Mucosa of rectum (tissue), 2 donors: ENCODE results near the gene PER1.
A peak's percentile ranks its signal among the peaks of the same experiment; 100 is the strongest.

ENCODE experiments used
- H3K27ac ChIP-seq, 2 donors: one replicate each; pipeline ENCODE4 v1.7.0; 2013; ENCODE audit warnings: inconsistent platforms in 2 of 2, low read depth in 2 of 2, low read length in 2 of 2
- H3K27me3 ChIP-seq, 2 donors: one replicate each; pipeline ENCODE4 v1.7.0; 2013; ENCODE audit warnings: low read length in 2 of 2; ENCODE audit not compliant: control insufficient read depth in 2 of 2, insufficient read depth in 2 of 2
- H3K36me3 ChIP-seq, 2 donors: one replicate each; pipeline ENCODE4 v1.7.0; 2013; ENCODE audit warnings: low read length in 2 of 2; ENCODE audit not compliant: control insufficient read depth in 2 of 2, insufficient read depth in 2 of 2
- H3K4me1 ChIP-seq, 2 donors: one replicate each; pipeline ENCODE4 v1.7.0; 2013; ENCODE audit warnings: low read length in 2 of 2, mild to moderate bottlenecking in 1 of 2; ENCODE audit not compliant: control insufficient read depth in 2 of 2, insufficient read depth in 2 of 2
- H3K4me3 ChIP-seq, 2 donors: one replicate each; pipeline ENCODE4 v1.7.0; 2013; ENCODE audit warnings: low read length in 2 of 2
- H3K9ac ChIP-seq, 2 donors: one replicate each; pipeline ENCODE4 v1.7.0; 2013; ENCODE audit warnings: low read length in 2 of 2, low read depth in 1 of 2, mild to moderate bottlenecking in 1 of 2
- H3K9me3 ChIP-seq, 2 donors: one replicate each; pipeline ENCODE4 v1.7.0; 2013; ENCODE audit warnings: low read length in 2 of 2; ENCODE audit not compliant: control insufficient read depth in 2 of 2
- donor health status: healthy.
- donor health status: Normal muscosa, but diverticular disease.

The PER1 gene

DNA sequence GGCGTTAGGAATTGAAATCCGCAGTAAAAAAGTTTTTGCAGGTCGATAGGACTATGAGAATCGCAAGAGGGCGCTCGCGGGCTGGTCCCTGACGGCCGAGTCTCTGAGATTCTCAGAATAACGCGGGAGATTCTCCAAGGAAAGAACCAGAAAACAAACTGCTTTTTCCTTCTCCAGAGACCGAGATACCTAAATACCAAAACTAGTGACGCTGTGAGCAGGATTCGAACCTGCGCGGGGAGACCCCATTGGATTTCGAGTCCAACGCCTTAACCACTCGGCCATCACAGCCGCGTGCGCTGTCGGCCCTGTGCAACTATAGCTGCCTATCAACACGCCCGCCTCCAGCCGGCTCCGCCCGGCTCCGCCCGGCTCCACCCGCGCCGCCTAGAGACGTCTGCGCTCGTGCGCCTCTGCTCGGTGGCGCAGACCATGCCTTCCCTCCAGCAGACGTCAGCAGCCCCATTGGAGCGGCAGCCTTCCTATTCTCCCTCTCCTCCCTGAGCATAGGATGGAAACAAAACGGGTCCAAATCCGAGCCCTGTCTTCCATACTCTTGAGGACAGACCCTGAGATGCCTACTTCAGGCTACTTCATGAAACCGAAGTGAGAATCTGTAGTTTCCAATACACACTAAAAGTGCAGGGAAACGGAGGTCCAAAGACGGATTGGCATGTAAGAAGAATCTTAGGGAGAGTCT lies 13.4 kb downstream of the PER1 start:
- H3K27me3 ChIP-seq = no peaks in the 10 kb centered on the region
- H3K4me3 ChIP-seq = peak overlapping the region; percentile 56 to 81

DNA sequence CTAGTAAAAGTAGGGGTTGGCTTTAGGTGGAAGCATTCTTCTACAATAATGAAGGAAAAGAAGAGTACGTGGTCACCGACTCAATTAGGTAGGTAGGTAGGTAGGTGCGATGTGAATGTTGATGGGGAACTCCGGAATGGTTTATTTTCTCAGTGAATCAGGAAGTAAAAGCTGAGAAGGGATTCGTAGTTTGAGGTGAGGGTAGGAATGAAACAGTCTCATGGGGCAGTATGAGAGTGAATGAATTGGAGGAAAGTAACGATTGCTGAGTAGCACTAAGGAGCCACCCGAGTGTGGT lies 13.9 kb downstream of the PER1 start:
- H3K4me3 ChIP-seq = peak overlapping the region; percentile 56 to 81
- H3K4me1 ChIP-seq = peaks cover 9 to 17% of the 10 kb centered on the region in 2 donors
- peaks cover 29 to 32% of the 10 kb centered on the region in 2 donors for H3K36me3 ChIP-seq
- peak overlapping the region; percentile 32 to 72 for H3K9ac ChIP-seq
- no peaks in the 10 kb centered on the region for H3K27me3 ChIP-seq
- H3K27ac ChIP-seq = peak overlapping the region; percentile 93 to 96
- H3K9me3 ChIP-seq = no peaks in the 10 kb centered on the region

More for the DNA sequence above, 13.4 kb downstream of the PER1 start:
- Histone ChIP-seq H3K36me3 (peaks cover 34 to 37% of the 10 kb centered on the region in 2 donors), H3K4me1 (peaks cover 9 to 17% of the 10 kb centered on the region in 2 donors), H3K9ac (peak overlapping the region; percentile 72 to 85), H3K9me3 (no peaks in the 10 kb centered on the region), H3K27ac (peak overlapping the region; percentile 93 to 96)

DNA sequence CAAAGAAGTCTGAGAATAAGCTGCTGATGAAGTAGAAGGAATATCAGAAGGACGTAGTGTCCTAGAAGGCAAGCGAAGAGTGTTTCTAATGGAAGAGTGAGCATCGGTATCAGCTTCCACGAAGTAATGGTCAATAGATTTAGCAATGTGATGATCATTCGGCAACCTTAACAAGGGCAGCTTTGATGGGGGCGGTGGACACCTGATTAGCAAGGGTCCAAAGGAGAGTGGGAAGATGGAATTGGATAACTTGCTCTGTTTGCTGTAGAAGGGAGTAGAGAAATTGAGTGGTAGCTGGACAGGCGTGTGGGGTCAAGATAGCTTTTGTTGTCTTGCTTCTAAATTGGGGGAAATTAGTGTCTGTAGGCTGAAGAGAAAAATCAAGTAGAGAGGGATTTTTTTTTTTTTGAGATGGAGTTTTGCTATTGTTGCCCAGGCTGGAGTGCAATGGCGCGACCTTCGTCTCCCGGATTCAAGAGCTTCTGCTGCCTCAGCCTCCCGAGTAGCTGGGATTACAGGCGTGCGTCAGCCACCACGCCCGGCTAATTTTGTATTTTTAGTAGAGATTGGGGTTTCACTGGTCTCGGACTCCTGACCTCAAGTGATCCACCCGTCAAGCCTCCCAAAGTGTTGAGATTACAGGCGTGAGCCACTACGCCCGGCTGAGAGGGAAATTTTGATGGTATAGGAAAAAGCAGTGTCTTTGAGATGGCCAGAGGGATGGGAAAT lies 14.4 kb downstream of the PER1 start:
- H3K4me3 ChIP-seq = peak overlapping the region in 1 of 2 donors; percentile 81
- peaks cover 9 to 17% of the 10 kb centered on the region in 2 donors for H3K4me1 ChIP-seq
- peak overlapping the region; percentile 32 to 72 for H3K9ac ChIP-seq
- peaks cover 27% of the 10 kb centered on the region in 2 donors for H3K36me3 ChIP-seq
- peak overlapping the region in 1 of 2 donors; percentile 93 for H3K27ac ChIP-seq
- no peaks in the 10 kb centered on the region for H3K27me3 ChIP-seq
- H3K9me3 ChIP-seq = no peaks in the 10 kb centered on the region

DNA sequence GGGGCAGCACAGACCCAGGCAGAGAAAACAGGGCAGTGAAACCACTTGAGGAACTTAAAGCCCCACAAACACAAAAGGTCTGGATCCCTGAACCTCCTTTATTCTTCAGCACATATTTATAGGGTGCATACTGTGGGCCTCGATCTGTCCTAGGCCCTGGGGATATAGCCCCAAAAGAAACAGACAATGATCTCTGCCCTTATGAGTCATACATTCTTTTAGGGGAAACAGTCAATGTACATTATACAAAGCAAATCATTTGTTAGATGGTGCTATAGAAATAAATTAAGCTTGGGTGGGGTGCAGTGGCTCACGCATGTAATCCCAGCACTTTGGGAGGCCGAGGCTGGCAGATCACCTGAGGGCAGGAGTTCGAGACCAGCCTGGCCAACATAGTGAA lies 18.3 kb downstream of the PER1 start:
- Histone ChIP-seq H3K9ac (no peak overlapping the region), H3K4me3 (no peak overlapping the region), H3K27me3 (peaks cover 3 to 5% of the 10 kb centered on the region in 2 donors), H3K9me3 (no peaks in the 10 kb centered on the region), H3K4me1 (peaks cover 7 to 12% of the 10 kb centered on the region in 2 donors), H3K36me3 (no peaks in the 10 kb centered on the region), H3K27ac (no peak overlapping the region)

DNA sequence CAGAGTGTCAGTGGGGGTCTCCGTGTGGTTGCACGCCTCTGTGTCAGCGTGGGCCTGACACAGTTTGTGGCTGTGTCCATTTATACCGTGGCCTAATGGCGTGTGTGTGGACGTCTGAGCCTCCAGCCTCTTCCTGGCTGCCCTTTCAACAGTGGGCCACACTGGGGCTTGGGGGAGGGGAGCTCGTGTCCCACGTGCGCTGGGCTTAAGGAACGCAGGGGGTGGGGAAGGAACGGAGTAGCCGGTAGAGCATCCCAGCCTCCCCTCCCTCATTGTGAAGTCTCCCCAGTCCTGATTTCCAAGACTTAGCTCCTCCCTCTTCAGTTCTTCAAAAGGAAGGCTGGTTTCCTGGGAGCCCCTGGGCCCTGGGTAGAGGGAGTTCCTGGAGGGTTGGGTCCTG lies 18.8 kb downstream of the PER1 start:
- peaks cover 5% of the 10 kb centered on the region in 2 donors for H3K27me3 ChIP-seq
- no peak overlapping the region for H3K27ac ChIP-seq
- H3K36me3 ChIP-seq = no peaks in the 10 kb centered on the region
- no peak overlapping the region for H3K9ac ChIP-seq
- peaks cover 7 to 10% of the 10 kb centered on the region in 2 donors for H3K4me1 ChIP-seq
- no peak overlapping the region for H3K4me3 ChIP-seq
- no peaks in the 10 kb centered on the region for H3K9me3 ChIP-seq

DNA sequence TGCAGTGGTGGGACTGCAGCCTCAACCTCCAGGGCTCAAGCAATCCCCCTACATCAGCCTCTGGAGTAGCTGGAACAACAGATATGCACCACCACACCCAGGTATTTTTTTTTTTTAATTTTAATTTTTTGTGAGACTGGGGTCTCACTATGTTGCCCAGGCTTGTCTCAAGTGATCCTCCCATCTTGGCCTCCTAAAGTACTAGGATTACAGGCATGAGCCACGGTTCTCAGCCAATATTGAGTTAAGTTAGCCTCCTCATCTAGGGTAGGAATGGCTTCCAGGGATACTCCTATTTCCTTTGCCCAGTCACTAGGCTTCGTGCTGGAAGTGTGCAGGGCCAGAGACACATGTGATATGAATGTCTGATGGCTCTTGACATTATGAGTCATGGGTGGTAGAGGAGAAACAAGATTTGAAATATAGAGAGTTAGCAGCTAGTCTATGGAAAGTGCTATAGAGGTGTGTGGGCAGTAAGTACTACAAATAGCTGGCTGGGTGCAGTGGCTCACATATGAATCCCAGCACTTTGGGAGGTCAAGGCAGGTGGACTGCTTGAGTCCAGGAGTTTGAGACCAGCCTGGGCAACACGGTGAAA lies 20.3 kb downstream of the PER1 start:
- H3K4me3 ChIP-seq = no peak overlapping the region
- no peaks in the 10 kb centered on the region for H3K9me3 ChIP-seq
- no peak overlapping the region for H3K9ac ChIP-seq
- H3K36me3 ChIP-seq = no peaks in the 10 kb centered on the region
- H3K27ac ChIP-seq = no peak overlapping the region
- H3K27me3 ChIP-seq = peaks cover 5 to 9% of the 10 kb centered on the region in 2 donors
- peaks cover 4% of the 10 kb centered on the region in 2 donors for H3K4me1 ChIP-seq

DNA sequence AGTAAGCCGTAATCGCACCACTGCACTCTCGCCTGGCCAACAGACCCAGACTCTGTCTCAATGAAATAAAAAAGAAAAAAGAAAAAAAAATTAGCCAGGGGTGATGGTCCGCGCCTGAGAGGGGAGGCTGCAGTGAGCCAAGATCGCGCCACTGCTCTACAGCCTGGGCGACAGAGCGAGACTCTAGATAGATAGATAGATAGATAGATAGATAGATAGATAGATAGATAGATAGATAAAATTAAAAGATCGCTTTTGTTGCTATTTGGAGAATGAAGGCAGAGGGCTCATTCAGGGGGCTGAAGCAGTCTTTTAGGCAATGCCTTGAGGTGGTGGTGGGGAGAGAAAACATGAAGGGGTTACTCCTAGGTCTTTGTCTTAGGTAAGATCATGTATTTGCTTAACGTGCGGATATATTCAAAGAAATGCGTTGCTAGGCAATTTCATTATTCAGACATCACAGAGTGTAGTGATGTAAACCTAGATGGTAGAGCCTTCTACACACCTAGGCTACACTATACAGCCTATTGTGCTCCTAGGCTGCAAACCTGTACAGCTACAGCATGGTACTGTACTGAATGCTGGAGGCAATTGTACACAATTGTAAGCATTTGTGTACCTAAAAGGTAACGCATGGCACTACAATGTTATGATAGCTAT lies 23.9 kb downstream of the PER1 start:
- H3K4me3 ChIP-seq = no peak overlapping the region
- H3K9ac ChIP-seq = no peak overlapping the region
- peaks cover 26 to 28% of the 10 kb centered on the region in 2 donors for H3K27me3 ChIP-seq
- H3K4me1 ChIP-seq = peaks cover 36 to 37% of the 10 kb centered on the region in 2 donors
- no peaks in the 10 kb centered on the region for H3K36me3 ChIP-seq
- H3K9me3 ChIP-seq = no peaks in the 10 kb centered on the region
- no peak overlapping the region for H3K27ac ChIP-seq

DNA sequence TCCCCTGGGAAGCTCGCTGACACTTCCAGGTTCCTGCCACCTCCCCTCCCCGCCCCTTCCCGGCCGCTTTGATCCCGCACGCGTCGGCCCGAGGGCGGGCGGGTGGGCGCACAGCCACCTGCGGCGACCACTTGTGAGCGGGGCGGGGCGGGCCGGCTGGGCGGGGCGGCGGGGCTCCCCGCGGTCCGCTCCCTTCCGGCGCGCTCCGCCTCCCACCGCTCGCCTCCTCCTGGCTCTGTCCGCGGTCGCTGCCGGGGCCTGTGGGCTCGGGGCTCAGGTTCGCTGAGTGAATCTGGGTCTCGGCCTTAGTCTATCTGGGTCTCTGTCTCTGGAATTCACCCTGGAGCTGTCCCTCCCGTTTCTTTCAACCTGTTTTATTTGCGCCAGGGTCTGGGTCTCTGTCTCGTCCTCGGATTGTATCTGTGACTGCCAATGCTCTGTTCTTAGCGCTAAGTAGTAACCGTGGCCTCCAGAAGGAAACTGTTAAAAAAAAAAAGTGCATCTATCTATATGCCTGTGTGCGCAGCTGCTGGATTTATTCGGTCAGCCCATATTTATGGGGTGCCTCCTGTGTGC lies 25.6 kb downstream of the PER1 start:
- Histone ChIP-seq H3K9ac (peak overlapping the region; percentile 44 to 49), H3K4me3 (peak overlapping the region; percentile 67 to 87), H3K27me3 (peaks cover 34 to 39% of the 10 kb centered on the region in 2 donors), H3K4me1 (peaks cover 47 to 50% of the 10 kb centered on the region in 2 donors), H3K9me3 (no peaks in the 10 kb centered on the region), H3K27ac (peak overlapping the region in 1 of 2 donors; percentile 23), H3K36me3 (no peaks in the 10 kb centered on the region)

DNA sequence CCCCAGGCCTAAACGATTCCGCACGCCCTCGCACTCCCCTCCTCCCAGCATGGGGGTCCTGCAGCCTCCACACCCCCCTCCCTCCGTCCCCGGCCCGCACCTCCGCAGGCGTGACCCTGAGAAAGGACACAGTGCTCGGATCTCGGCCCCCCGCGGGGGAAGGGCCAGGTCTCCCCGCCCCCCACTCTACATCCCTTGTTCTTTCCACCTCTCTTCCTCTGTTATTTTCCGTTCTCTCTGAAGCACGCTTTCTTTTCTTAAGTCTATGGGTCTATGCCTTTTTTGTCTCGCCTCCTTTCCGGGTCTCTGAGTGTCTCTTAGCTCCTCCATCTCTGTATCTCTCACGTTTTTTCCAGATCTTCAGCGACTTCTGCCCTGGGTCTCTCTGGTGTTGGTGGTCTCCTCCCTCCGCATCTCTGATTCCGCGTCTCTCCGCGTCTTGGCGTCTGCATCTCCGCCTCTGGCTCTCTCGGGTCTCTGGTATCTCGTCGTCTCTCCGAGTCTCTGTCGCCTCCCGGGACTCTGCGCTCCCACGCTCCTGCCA lies 26.2 kb downstream of the PER1 start:
- peak overlapping the region; percentile 34 to 44 for H3K9ac ChIP-seq
- peaks cover 32 to 39% of the 10 kb centered on the region in 2 donors for H3K27me3 ChIP-seq
- H3K9me3 ChIP-seq = no peaks in the 10 kb centered on the region
- H3K36me3 ChIP-seq = no peaks in the 10 kb centered on the region
- H3K4me1 ChIP-seq = peaks cover 48 to 54% of the 10 kb centered on the region in 2 donors
- H3K4me3 ChIP-seq = peak overlapping the region; percentile 67 to 87
- peak overlapping the region in 1 of 2 donors; percentile 23 for H3K27ac ChIP-seq
